Loucy (cell line): ENCODE results near the gene EAF2.

Experiments
- EZH2phosphoT487 ChIP-seq: fragments of 200-600 bp; IDR thresholded peaks from 2 replicates; pipeline ENCODE4 v1.6.1; 2018; ENCODE audit warnings: antibody characterized with exemption, mild to moderate bottlenecking, moderate library complexity, borderline replicate concordance
- TF ChIP-seq, protein P1 (sequence below): fragments of 200-600 bp; sonication (generic); conservative IDR thresholded peaks from 2 replicates; pipeline ENCODE4 v1.5.1; 2014; ENCODE audit warnings: mild to moderate bottlenecking, antibody characterized with exemption, low read length

DNA sequence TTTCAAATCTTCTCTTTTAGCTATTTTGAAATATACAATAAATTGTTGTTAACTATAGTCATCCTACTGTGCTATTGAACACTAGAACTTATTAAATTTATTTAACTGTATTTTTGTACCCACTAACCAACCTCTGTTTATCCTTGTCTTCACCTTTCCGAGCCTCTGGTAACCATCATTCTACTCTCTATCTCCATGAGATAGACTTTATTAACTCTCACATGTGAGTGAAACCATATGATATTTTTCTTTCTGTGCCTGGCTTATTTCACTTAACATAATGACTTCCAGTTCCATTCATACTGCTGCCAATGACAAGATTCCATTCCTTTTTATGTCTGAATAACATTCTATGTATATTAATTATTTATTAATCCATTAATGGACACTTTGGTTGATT, 43.4 kb downstream of the EAF2 start:
- TF ChIP-seq, protein P1, sequence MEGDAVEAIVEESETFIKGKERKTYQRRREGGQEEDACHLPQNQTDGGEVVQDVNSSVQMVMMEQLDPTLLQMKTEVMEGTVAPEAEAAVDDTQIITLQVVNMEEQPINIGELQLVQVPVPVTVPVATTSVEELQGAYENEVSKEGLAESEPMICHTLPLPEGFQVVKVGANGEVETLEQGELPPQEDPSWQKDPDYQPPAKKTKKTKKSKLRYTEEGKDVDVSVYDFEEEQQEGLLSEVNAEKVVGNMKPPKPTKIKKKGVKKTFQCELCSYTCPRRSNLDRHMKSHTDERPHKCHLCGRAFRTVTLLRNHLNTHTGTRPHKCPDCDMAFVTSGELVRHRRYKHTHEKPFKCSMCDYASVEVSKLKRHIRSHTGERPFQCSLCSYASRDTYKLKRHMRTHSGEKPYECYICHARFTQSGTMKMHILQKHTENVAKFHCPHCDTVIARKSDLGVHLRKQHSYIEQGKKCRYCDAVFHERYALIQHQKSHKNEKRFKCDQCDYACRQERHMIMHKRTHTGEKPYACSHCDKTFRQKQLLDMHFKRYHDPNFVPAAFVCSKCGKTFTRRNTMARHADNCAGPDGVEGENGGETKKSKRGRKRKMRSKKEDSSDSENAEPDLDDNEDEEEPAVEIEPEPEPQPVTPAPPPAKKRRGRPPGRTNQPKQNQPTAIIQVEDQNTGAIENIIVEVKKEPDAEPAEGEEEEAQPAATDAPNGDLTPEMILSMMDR, result no peak
- no peak for TF ChIP-seq EZH2phosphoT487
